CD14-positive monocyte (primary cell): ENCODE results near the gene RPRML. TPM values are rescaled to one million over a fixed set of nuclear protein-coding genes. Genes with fewer than 3 reads are reported as not detected.

ENCODE experiments used
- DNase-seq, 3 donors: peaks; one replicate each; pipeline ENCODE4 v3.0.0-alpha.2; 2011 to 2022
- H2AFZ ChIP-seq: 2 replicates; pipeline ENCODE4 v1.6.0; 2012; ENCODE audit warnings: mild to moderate bottlenecking, low read depth, low read length, inconsistent platforms; ENCODE audit not compliant: insufficient read depth, poor library complexity, severe bottlenecking
- H3K27ac ChIP-seq, 2 donors: 1 replicate in 1 of 2; 2 replicates in 1 of 2; pipeline ENCODE4 v1.5.1; 2012 to 2013; ENCODE audit warnings: low read length in 2 of 2, control low read depth in 1 of 2, inconsistent platforms in 1 of 2, low read depth in 1 of 2, mild to moderate bottlenecking in 1 of 2
- H3K27me3 ChIP-seq, 2 donors: one replicate each; pipeline versions ENCODE4 v1.6.0 to v1.6.1; 2011 to 2013; ENCODE audit warnings: low read length in 2 of 2; ENCODE audit not compliant: control insufficient read depth in 2 of 2, insufficient read depth in 2 of 2
- H3K36me3 ChIP-seq, 2 donors: replicated peaks in 1 of 2; 1 replicate in 1 of 2; 2 replicates in 1 of 2; pipeline versions ENCODE4 v1.5.1 to v1.6.1; 2012 to 2013; ENCODE audit warnings: low read length in 2 of 2, control low read depth in 1 of 2, inconsistent platforms in 1 of 2, mild to moderate bottlenecking in 1 of 2; ENCODE audit not compliant: insufficient read depth in 2 of 2, control insufficient read depth in 1 of 2
- H3K4me1 ChIP-seq, 2 donors: 1 replicate in 1 of 2; 2 replicates in 1 of 2; pipeline versions ENCODE4 v1.5.1 to v1.6.1; 2012 to 2013; ENCODE audit warnings: low read length in 2 of 2, control low read depth in 1 of 2, inconsistent platforms in 1 of 2, mild to moderate bottlenecking in 1 of 2, moderate library complexity in 1 of 2; ENCODE audit not compliant: insufficient read depth in 2 of 2, control insufficient read depth in 1 of 2
- H3K4me2 ChIP-seq: replicated peaks from 2 replicates; pipeline ENCODE3; 2012; ENCODE audit warnings: low read length, moderate library complexity, mild to moderate bottlenecking; ENCODE audit not compliant: poor library complexity, severe bottlenecking; ENCODE audit errors: extremely low read depth
- H3K4me3 ChIP-seq, 3 experiments: fragments of 200-600 bp in 1 of 3; sonication (generic) in 1 of 3; replicated peaks in 1 of 3; 1 replicate in 2 of 3; 2 replicates in 1 of 3; pipeline ENCODE4 v1.5.1; 2011 to 2013; ENCODE audit warnings: low read length in 3 of 3, mild to moderate bottlenecking in 3 of 3, control low read depth in 2 of 3, low read depth in 2 of 3, inconsistent platforms in 1 of 3, moderate library complexity in 1 of 3
- H3K79me2 ChIP-seq: 2 replicates; pipeline ENCODE4 v1.6.0; 2012; ENCODE audit warnings: mild to moderate bottlenecking, control low read depth, inconsistent platforms, low read length, moderate library complexity; ENCODE audit not compliant: insufficient read depth
- H3K9ac ChIP-seq: 2 replicates; pipeline ENCODE4 v1.6.0; 2017; ENCODE audit warnings: low read length, mild to moderate bottlenecking; ENCODE audit not compliant: insufficient read depth, poor library complexity, severe bottlenecking
- H3K9me3 ChIP-seq, 2 donors: replicated peaks in 1 of 2; 1 replicate in 1 of 2; 2 replicates in 1 of 2; pipeline versions ENCODE4 v1.5.1 to v1.6.1; 2012 to 2013; ENCODE audit warnings: low read length in 2 of 2, control low read depth in 1 of 2; ENCODE audit not compliant: control insufficient read depth in 1 of 2, insufficient read depth in 1 of 2
- H4K20me1 ChIP-seq: 2 replicates; pipeline ENCODE4 v1.6.0; 2012; ENCODE audit warnings: mild to moderate bottlenecking, low read length, control low read depth, moderate library complexity; ENCODE audit not compliant: insufficient read depth
- H3K27ac Mint-ChIP-seq, 7 donors: one replicate each; pipeline ENCODE4 v1.8.0; 2020; ENCODE audit warnings: mild to moderate bottlenecking in 7 of 7, mixed read lengths in 7 of 7, moderate library complexity in 6 of 7, inconsistent platforms in 2 of 7
- H3K27me3 Mint-ChIP-seq, 3 donors: one replicate each; pipeline ENCODE4 v1.8.0; 2021 to 2022; ENCODE audit warnings: low read depth in 3 of 3, mild to moderate bottlenecking in 3 of 3, mixed read lengths in 3 of 3, moderate library complexity in 3 of 3, inconsistent platforms in 1 of 3
- H3K36me3 Mint-ChIP-seq, 2 donors: one replicate each; pipeline ENCODE4 v1.8.0; 2020; ENCODE audit warnings: mixed read lengths in 2 of 2, inconsistent platforms in 1 of 2, mild to moderate bottlenecking in 1 of 2
- H3K4me1 Mint-ChIP-seq: one replicate; pipeline ENCODE4 v1.8.0; 2020; ENCODE audit warnings: mild to moderate bottlenecking, mixed read lengths
- H3K4me3 Mint-ChIP-seq, 2 donors: one replicate each; pipeline ENCODE4 v1.8.0; 2020; ENCODE audit warnings: mild to moderate bottlenecking in 2 of 2, mixed read lengths in 2 of 2, moderate library complexity in 1 of 2
- H3K9me3 Mint-ChIP-seq, 7 donors: one replicate each; pipeline ENCODE4 v1.8.0; 2020 to 2022; ENCODE audit warnings: mixed read lengths in 7 of 7, mild to moderate bottlenecking in 6 of 7, moderate library complexity in 6 of 7, inconsistent platforms in 2 of 7
- WGBS: methylation state at CpG from one replicate; pipeline ENCODE4 v1.1.5; 2013; ENCODE audit warnings: missing lambda C conversion rate; ENCODE audit not compliant: insufficient coverage; 5-methylcytosine and 5-hydroxymethylcytosine counted together
- intact Hi-C, 2 donors: fragments of 100-400 bp; cut with micrococcal nuclease; formaldehyde crosslinking; loops; one replicate each; pipeline versions ENCODE4 v1.15.0 to v1.15.1; 2023
- polyA plus RNA-seq, 3 donors: library from polyadenylated mRNA; depleted of rRNA in 1 of 3; unstranded in 2 of 3; stranded (reverse) in 1 of 3; fragments of 300-500 nt in 2 of 3; fragments of >200 nt in 1 of 3; fragmentation: Illumina TruSeq in 2 of 3; gene quantifications; 1 replicate in 2 of 3; 2 replicates in 1 of 3; pipeline ENCODE4 v1.2.3, GENCODE V29; 2012 to 2021
- TF ChIP-seq, protein P1 (sequence below): fragments of 200-600 bp; IDR thresholded peaks from one replicate; pipeline ENCODE4 v1.8.0; 2022; ENCODE audit warnings: antibody characterized with exemption, mild to moderate bottlenecking

Gene RPRML
- polyA plus RNA-seq, 3 donors, result not detected

DNA sequence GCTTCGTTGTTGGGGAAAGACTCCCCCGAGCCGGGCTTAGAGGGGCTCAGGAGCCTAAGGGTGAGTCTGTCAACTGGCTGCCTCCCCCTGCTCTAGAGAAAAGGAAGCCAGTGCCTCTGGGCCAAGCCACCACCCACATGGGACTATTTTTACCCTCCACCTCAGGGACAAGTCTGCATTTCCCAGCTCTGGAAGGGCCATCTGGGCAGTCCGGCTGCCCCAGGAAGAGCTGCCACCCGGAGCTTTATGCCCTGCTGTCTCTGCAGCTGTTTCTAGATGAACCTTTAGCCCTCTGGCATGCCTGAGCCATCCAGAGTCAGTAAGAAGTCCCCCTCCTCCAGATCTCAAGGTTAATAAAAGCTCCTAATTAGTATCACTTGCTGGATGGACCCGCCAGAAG lies 5.3 kb upstream of the RPRML start:
- H3K9me3 Mint-ChIP-seq, result peaks cover 0 to 3% (median 0%) of the 10 kb centered on the region in 7 donors
- no peaks in the 10 kb centered on the region for H3K9me3 ChIP-seq
- H3K9ac ChIP-seq, result no peak overlapping the region
- peaks cover 14 to 26% of the 10 kb centered on the region in 2 donors for H3K27me3 ChIP-seq
- intact Hi-C loops, result no loop called here
- peaks cover 25 to 39% (median 35%) of the 10 kb centered on the region in 3 donors for H3K27me3 Mint-ChIP-seq
- no peaks in the 10 kb centered on the region for H3K36me3 Mint-ChIP-seq
- no peaks in the 10 kb centered on the region for H3K79me2 ChIP-seq
- no peak overlapping the region for H3K27ac Mint-ChIP-seq
- WGBS, result 94% methylated on average over 2 of the region's 6 CpGs
- H3K4me1 ChIP-seq, result peaks cover 0 to under 1% of the 10 kb centered on the region in 2 donors
- no peak for DNase-seq
- no peak overlapping the region for H2AFZ ChIP-seq
- peaks cover 4% of the 10 kb centered on the region for H3K4me1 Mint-ChIP-seq
- H4K20me1 ChIP-seq, result no peaks in the 10 kb centered on the region
- H3K4me2 ChIP-seq, result no peak overlapping the region
- no peaks in the 10 kb centered on the region for H3K36me3 ChIP-seq
- H3K4me3 Mint-ChIP-seq, result no peak overlapping the region
- no peak overlapping the region for H3K4me3 ChIP-seq
- no peak overlapping the region for H3K27ac ChIP-seq
- TF ChIP-seq, protein P1, sequence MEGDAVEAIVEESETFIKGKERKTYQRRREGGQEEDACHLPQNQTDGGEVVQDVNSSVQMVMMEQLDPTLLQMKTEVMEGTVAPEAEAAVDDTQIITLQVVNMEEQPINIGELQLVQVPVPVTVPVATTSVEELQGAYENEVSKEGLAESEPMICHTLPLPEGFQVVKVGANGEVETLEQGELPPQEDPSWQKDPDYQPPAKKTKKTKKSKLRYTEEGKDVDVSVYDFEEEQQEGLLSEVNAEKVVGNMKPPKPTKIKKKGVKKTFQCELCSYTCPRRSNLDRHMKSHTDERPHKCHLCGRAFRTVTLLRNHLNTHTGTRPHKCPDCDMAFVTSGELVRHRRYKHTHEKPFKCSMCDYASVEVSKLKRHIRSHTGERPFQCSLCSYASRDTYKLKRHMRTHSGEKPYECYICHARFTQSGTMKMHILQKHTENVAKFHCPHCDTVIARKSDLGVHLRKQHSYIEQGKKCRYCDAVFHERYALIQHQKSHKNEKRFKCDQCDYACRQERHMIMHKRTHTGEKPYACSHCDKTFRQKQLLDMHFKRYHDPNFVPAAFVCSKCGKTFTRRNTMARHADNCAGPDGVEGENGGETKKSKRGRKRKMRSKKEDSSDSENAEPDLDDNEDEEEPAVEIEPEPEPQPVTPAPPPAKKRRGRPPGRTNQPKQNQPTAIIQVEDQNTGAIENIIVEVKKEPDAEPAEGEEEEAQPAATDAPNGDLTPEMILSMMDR, result no peak

DNA sequence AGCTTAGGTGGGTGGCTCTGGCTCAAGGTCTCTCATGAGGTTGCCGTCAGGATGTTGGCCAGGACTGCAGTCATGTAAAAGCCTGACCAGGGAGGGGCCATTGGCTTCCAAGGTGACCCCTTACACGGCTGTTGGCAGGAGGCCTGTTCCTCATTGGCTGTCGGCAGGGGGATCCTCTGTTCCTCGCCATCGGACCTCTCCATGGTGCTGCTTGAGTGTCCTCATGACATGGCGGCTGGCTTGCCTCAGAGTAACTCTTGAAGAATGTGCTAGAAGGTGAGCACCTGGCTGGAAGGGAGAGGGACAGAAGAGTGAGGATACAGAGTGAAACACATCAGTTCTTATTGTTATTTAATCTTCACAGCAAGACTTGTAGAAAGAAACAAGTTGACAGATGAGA lies 4.7 kb upstream of the RPRML start:
- H3K4me1 ChIP-seq, result peaks cover 0 to 6% of the 10 kb centered on the region in 2 donors
- Mint-ChIP-seq H3K9me3 (peaks cover 0 to 3% (median 0%) of the 10 kb centered on the region in 7 donors), H3K27ac (no peak overlapping the region), H3K4me1 (peaks cover 5% of the 10 kb centered on the region), H3K36me3 (no peaks in the 10 kb centered on the region), H3K27me3 (peaks cover 26 to 40% (median 40%) of the 10 kb centered on the region in 3 donors), H3K4me3 (no peak overlapping the region)
- no peaks in the 10 kb centered on the region for H3K9me3 ChIP-seq
- 72% methylated on average over 5 of the region's 6 CpGs for WGBS
- TF ChIP-seq, protein P1, result no peak
- no peaks in the 10 kb centered on the region for H4K20me1 ChIP-seq
- H2AFZ ChIP-seq, result no peak overlapping the region
- no peaks in the 10 kb centered on the region for H3K79me2 ChIP-seq
- intact Hi-C loops, result no loop called here
- no peak overlapping the region for H3K4me3 ChIP-seq
- no peaks in the 10 kb centered on the region for H3K36me3 ChIP-seq
- H3K4me2 ChIP-seq, result no peak overlapping the region
- no peak for DNase-seq
- no peak overlapping the region for H3K27ac ChIP-seq
- no peak overlapping the region for H3K9ac ChIP-seq
- peaks cover 15 to 28% of the 10 kb centered on the region in 2 donors for H3K27me3 ChIP-seq
